HFF-Myc (cell line): Measurements from ENCODE around the gene EXOC5.
"Not testable (repeated sequence)": the region's sequence is repeated elsewhere in the genome, so short reads cannot be mapped to it uniquely, and the experiment has no call there.

ENCODE experiments used
- DNase-seq: peaks from one replicate; pipeline ENCODE4 v3.0.0-alpha.2; 2011; ENCODE audit warnings: low read depth; ENCODE audit errors: extremely low read depth
- H3K4me3 ChIP-seq: replicated peaks from 2 replicates; pipeline ENCODE4 v1.5.1; 2011; ENCODE audit warnings: low read depth, mild to moderate bottlenecking, control low read depth, low read length
- CTCF ChIP-seq: IDR thresholded peaks from 2 replicates; pipeline ENCODE4 v1.5.1; 2012; ENCODE audit warnings: mild to moderate bottlenecking, low read depth, low read length, control low read depth; ENCODE audit errors: missing control alignments

The EXOC5 gene

GRCh38 chr14:57254884-57255283 is 13.8 kb downstream of the EXOC5 start:
- TF ChIP-seq CTCF: no peak
- no peak for DNase-seq
- no peak overlapping the region for H3K4me3 ChIP-seq

GRCh38 chr14:57246933-57247657 is 21.6 kb downstream of the EXOC5 start:
- DNase-seq: no peak
- TF ChIP-seq CTCF: no peak
- H3K4me3 ChIP-seq: no peak overlapping the region

GRCh38 chr14:57245941-57246340 is 22.8 kb downstream of the EXOC5 start:
- TF ChIP-seq CTCF: no peak
- no peak overlapping the region for H3K4me3 ChIP-seq
- DNase-seq: no peak

- no peak for DNase-seq
- TF ChIP-seq CTCF: no peak
- no peak overlapping the region for H3K4me3 ChIP-seq
These were observed 24.6 kb downstream of the EXOC5 start for GRCh38 chr14:57244106-57244505.

- no peak overlapping the region for H3K4me3 ChIP-seq
- no peak for DNase-seq
- no peak for TF ChIP-seq CTCF
These were observed 25.4 kb downstream of the EXOC5 start for GRCh38 chr14:57243320-57243719.

- not testable (repeated sequence) for DNase-seq
These were observed 28.6 kb downstream of the EXOC5 start for GRCh38 chr14:57240115-57240514.

GRCh38 chr14:57232006-57232405 is 36.7 kb downstream of the EXOC5 start:
- H3K4me3 ChIP-seq: no peak overlapping the region
- no peak for TF ChIP-seq CTCF
- no peak for DNase-seq

More at GRCh38 chr14:57240115-57240514, 28.6 kb downstream of the EXOC5 start:
- not testable (repeated sequence) for H3K4me3 ChIP-seq

GRCh38 chr14:57228320-57228719 is 40.4 kb downstream of the EXOC5 start:
- H3K4me3 ChIP-seq, DNase-seq: not testable (repeated sequence)
